HG03442 (cell line): ENCODE data around the gene ZAR1.
"Not testable (repeated sequence)": the region's sequence is repeated elsewhere in the genome, so short reads cannot be mapped to it uniquely, and the experiment has no call there.

Experiments
- ATAC-seq: cut with Tn5 transposase; IDR thresholded peaks from one replicate; pipeline ENCODE4 v1.9.1; 2021; ENCODE audit warnings: mild to moderate bottlenecking, moderate library complexity; ENCODE audit not compliant: unreplicated experiment

ZAR1 gene

GRCh38 chr4:48490012-48490679, at the start of gene ZAR1:
Gene ZAR1, plus strand, starts transcription at chr4:48490252. Its CDS starts 40 bp downstream, at chr4:48490292.
- no peak for ATAC-seq

GRCh38 chr4:48440914-48441313, 49.1 kb upstream of the ZAR1 start:
- not testable (repeated sequence) for ATAC-seq

GRCh38 chr4:48445704-48446103, 44.3 kb upstream of the ZAR1 start:
- no peak for ATAC-seq

- no peak for ATAC-seq
Observed at GRCh38 chr4:48446642-48447041, 43.4 kb upstream of the ZAR1 start.

- ATAC-seq: no peak
Observed at GRCh38 chr4:48449151-48449550, 40.9 kb upstream of the ZAR1 start.

- ATAC-seq: no peak
Observed at GRCh38 chr4:48450740-48451139, 39.3 kb upstream of the ZAR1 start.

- ATAC-seq: not testable (repeated sequence)
Observed at GRCh38 chr4:48451656-48452055, 38.4 kb upstream of the ZAR1 start.

- ATAC-seq: no peak
Observed at GRCh38 chr4:48454591-48454990, 35.5 kb upstream of the ZAR1 start.

GRCh38 chr4:48461000-48461399, 29.1 kb upstream of the ZAR1 start:
- no peak for ATAC-seq

- no peak for ATAC-seq
Observed at GRCh38 chr4:48462363-48462762, 27.7 kb upstream of the ZAR1 start.

GRCh38 chr4:48467442-48467841, 22.6 kb upstream of the ZAR1 start:
- no peak for ATAC-seq

- ATAC-seq: no peak
Observed at GRCh38 chr4:48467891-48468290, 22.2 kb upstream of the ZAR1 start.

- no peak for ATAC-seq
Observed at GRCh38 chr4:48470137-48470536, 19.9 kb upstream of the ZAR1 start.

GRCh38 chr4:48470570-48470969, 19.5 kb upstream of the ZAR1 start:
- ATAC-seq: no peak

- no peak for ATAC-seq
Observed at GRCh38 chr4:48472794-48473193, 17.3 kb upstream of the ZAR1 start.

GRCh38 chr4:48475770-48476169, 14.3 kb upstream of the ZAR1 start:
- no peak for ATAC-seq

GRCh38 chr4:48478273-48478672, 11.8 kb upstream of the ZAR1 start:
- no peak for ATAC-seq

GRCh38 chr4:48481581-48481980, 8.5 kb upstream of the ZAR1 start:
- ATAC-seq: no peak

- no peak for ATAC-seq
Observed at GRCh38 chr4:48483006-48483776, 6.9 kb upstream of the ZAR1 start, which contains the start of gene SLC10A4. Gene SLC10A4, plus strand, starts transcription at chr4:48483343. Its CDS starts 219 bp downstream, at chr4:48483562.

GRCh38 chr4:48483777-48484493, 6.1 kb upstream of the ZAR1 start:
- ATAC-seq: no peak

GRCh38 chr4:48484494-48485168, 5.4 kb upstream of the ZAR1 start:
- no peak for ATAC-seq
